Measurements from ENCODE around the gene C10orf105. TPM values are rescaled to one million over a fixed set of nuclear protein-coding genes. Genes with fewer than 3 reads are reported as not detected.

Gene C10orf105
- total RNA-seq, 1 donor from 2014 or later, result 0.15 TPM

- H3K4me1 Mint-ChIP-seq (ENCODE audit: unreplicated experiment), result peaks cover 16% of the 10 kb centered on the region
- H3K9me3 Mint-ChIP-seq (ENCODE audit: unreplicated experiment), result no peaks in the 10 kb centered on the region
- TF ChIP-seq, protein P1, sequence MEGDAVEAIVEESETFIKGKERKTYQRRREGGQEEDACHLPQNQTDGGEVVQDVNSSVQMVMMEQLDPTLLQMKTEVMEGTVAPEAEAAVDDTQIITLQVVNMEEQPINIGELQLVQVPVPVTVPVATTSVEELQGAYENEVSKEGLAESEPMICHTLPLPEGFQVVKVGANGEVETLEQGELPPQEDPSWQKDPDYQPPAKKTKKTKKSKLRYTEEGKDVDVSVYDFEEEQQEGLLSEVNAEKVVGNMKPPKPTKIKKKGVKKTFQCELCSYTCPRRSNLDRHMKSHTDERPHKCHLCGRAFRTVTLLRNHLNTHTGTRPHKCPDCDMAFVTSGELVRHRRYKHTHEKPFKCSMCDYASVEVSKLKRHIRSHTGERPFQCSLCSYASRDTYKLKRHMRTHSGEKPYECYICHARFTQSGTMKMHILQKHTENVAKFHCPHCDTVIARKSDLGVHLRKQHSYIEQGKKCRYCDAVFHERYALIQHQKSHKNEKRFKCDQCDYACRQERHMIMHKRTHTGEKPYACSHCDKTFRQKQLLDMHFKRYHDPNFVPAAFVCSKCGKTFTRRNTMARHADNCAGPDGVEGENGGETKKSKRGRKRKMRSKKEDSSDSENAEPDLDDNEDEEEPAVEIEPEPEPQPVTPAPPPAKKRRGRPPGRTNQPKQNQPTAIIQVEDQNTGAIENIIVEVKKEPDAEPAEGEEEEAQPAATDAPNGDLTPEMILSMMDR (IDR thresholded peaks at IDR 0.05; ENCODE audit: unreplicated experiment), result no peak
- DNase-seq (ENCODE audit: low spot score), result no peak
- peaks cover 3% of the 10 kb centered on the region for H3K27me3 Mint-ChIP-seq (ENCODE audit: unreplicated experiment)
- H3K36me3 Mint-ChIP-seq (ENCODE audit: low read depth, unreplicated experiment), result no peaks in the 10 kb centered on the region
- no peak overlapping the region for H3K4me3 Mint-ChIP-seq (ENCODE audit: unreplicated experiment)
- H3K27ac Mint-ChIP-seq (ENCODE audit: unreplicated experiment), result no peak overlapping the region
Observed at GRCh38 chr10:71737001-71737833, 17.6 kb upstream of the C10orf105 start.

GRCh38 chr10:71736570-71736952 is 17.0 kb upstream of the C10orf105 start:
- Mint-ChIP-seq H3K36me3 (ENCODE audit: low read depth, unreplicated experiment) (no peaks in the 10 kb centered on the region), H3K9me3 (ENCODE audit: unreplicated experiment) (no peaks in the 10 kb centered on the region), H3K4me3 (ENCODE audit: unreplicated experiment) (no peak overlapping the region), H3K4me1 (ENCODE audit: unreplicated experiment) (peaks cover 16% of the 10 kb centered on the region), H3K27ac (ENCODE audit: unreplicated experiment) (no peak overlapping the region), H3K27me3 (ENCODE audit: unreplicated experiment) (peaks cover 3% of the 10 kb centered on the region)
- DNase-seq (ENCODE audit: low spot score), result no peak
- TF ChIP-seq, protein P1 (IDR thresholded peaks at IDR 0.05; ENCODE audit: unreplicated experiment), result no peak

GRCh38 chr10:71735709-71736569 is 16.4 kb upstream of the C10orf105 start:
- DNase-seq (ENCODE audit: low spot score), result no peak
- no peak overlapping the region for H3K27ac Mint-ChIP-seq (ENCODE audit: unreplicated experiment)
- H3K9me3 Mint-ChIP-seq (ENCODE audit: unreplicated experiment), result no peaks in the 10 kb centered on the region
- H3K4me1 Mint-ChIP-seq (ENCODE audit: unreplicated experiment), result peaks cover 16% of the 10 kb centered on the region
- H3K4me3 Mint-ChIP-seq (ENCODE audit: unreplicated experiment), result no peak overlapping the region
- TF ChIP-seq, protein P1 (IDR thresholded peaks at IDR 0.05; ENCODE audit: unreplicated experiment), result no peak
- no peaks in the 10 kb centered on the region for H3K36me3 Mint-ChIP-seq (ENCODE audit: low read depth, unreplicated experiment)
- H3K27me3 Mint-ChIP-seq (ENCODE audit: unreplicated experiment), result peaks cover 3% of the 10 kb centered on the region

- no peak overlapping the region for H3K27ac Mint-ChIP-seq (ENCODE audit: unreplicated experiment)
- TF ChIP-seq, protein P1 (IDR thresholded peaks at IDR 0.05; ENCODE audit: unreplicated experiment), result no peak
- H3K36me3 Mint-ChIP-seq (ENCODE audit: low read depth, unreplicated experiment), result no peaks in the 10 kb centered on the region
- DNase-seq (ENCODE audit: low spot score), result no peak
- H3K27me3 Mint-ChIP-seq (ENCODE audit: unreplicated experiment), result peaks cover 3% of the 10 kb centered on the region
- no peaks in the 10 kb centered on the region for H3K9me3 Mint-ChIP-seq (ENCODE audit: unreplicated experiment)
- no peak overlapping the region for H3K4me3 Mint-ChIP-seq (ENCODE audit: unreplicated experiment)
- peaks cover 16% of the 10 kb centered on the region for H3K4me1 Mint-ChIP-seq (ENCODE audit: unreplicated experiment)
Observed at GRCh38 chr10:71734797-71735196, 15.2 kb upstream of the C10orf105 start.
